GM13976 (cell line): ENCODE data around the gene COPS4.
"Not testable (repeated sequence)": the region's sequence is repeated elsewhere in the genome, so short reads cannot be mapped to it uniquely, and the experiment has no call there.

Source experiments
- DNase-seq: peaks from one replicate; pipeline ENCODE4 v3.0.0; 2012; ENCODE audit warnings: low spot score
- CTCF ChIP-seq: IDR thresholded peaks from 2 replicates; pipeline ENCODE4 v1.5.1; 2012; ENCODE audit warnings: borderline replicate concordance, mild to moderate bottlenecking; ENCODE audit not compliant: insufficient read depth; ENCODE audit errors: extremely low read depth, missing control alignments, control extremely low read depth
- in situ Hi-C: fragments of 300-500 bp; cut with MboI; formaldehyde crosslinking; loops from one replicate; pipeline ENCODE4 v1.12.0; 2022; ENCODE audit warnings: low sequenced_read_pairs, mixed read lengths, inconsistent platforms; ENCODE audit not compliant: unreplicated experiment

Gene COPS4

GRCh38 chr4:83109480-83110222 lies 74.7 kb downstream of the COPS4 start:
- no peak for TF ChIP-seq CTCF
- peak; percentile 63 for DNase-seq
- in situ Hi-C loops, result no loop called here

GRCh38 chr4:83110223-83110945 lies 75.4 kb downstream of the COPS4 start:
- peak; percentile 92 for TF ChIP-seq CTCF
- in situ Hi-C loops, result no loop called here

GRCh38 chr4:83110970-83111750 lies 76.2 kb downstream of the COPS4 start:
- in situ Hi-C loops, result no loop called here
- no peak for TF ChIP-seq CTCF
- DNase-seq, result no peak

More at GRCh38 chr4:83110223-83110945, 75.4 kb downstream of the COPS4 start:
- peak; percentile 77 for DNase-seq

- in situ Hi-C loops, DNase-seq: not testable (repeated sequence)
These were observed 76.8 kb downstream of the COPS4 start for GRCh38 chr4:83111751-83112141.

- peak; percentile 36 for DNase-seq
- TF ChIP-seq CTCF, result no peak
- in situ Hi-C loops, result no loop called here
These were observed 77.2 kb downstream of the COPS4 start for GRCh38 chr4:83112231-83112630.

GRCh38 chr4:83112678-83113428 lies 77.9 kb downstream of the COPS4 start:
- no peak for DNase-seq
- no peak for TF ChIP-seq CTCF
- in situ Hi-C loops, result no loop called here
